NCI-H2227 (cell line): Measurements from ENCODE around the gene CPEB4.

Experiments
- DNase-seq: peaks from one replicate; lab custom pipeline; 2025; ENCODE audit not compliant: unreplicated experiment; lab: John Stamatoyannopoulos, UW

The CPEB4 gene

GRCh38 chr5:173941102-173941501 is 53.0 kb downstream of the CPEB4 start:
- DNase-seq: no peak

DNA sequence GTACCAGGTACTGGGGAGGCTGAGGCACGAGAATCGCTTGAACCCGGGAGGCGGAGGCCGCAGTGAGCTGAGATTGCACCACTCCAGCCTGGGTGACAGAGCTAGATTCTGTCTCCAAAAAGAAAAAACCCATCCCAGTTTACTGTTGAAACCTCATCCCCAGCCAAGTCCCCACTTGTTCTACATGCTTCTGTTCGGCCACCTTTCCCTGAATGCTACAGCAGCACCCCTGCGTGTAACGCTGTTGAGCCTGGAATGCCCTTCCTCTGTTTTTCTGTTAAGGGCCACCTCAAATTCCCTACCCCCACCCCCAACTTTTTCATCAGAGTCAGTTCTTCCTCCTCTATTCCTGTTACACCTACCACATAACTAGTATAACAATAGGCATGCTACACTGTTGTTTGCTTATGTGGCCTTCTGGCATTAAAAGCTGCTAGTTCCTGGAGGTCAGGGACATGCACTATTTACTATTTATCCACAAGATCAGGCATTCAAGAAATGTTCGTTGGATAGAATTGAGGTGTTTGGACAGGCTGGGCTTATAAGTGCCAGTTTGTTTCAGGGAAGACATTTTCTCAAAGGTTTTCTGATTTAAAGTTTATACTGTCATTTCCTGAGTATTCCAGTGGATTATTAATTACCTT is 53.7 kb downstream of the CPEB4 start:
- no peak for DNase-seq

- no peak for DNase-seq
These were observed 56.4 kb downstream of the CPEB4 start for GRCh38 chr5:173944511-173944910.

DNA sequence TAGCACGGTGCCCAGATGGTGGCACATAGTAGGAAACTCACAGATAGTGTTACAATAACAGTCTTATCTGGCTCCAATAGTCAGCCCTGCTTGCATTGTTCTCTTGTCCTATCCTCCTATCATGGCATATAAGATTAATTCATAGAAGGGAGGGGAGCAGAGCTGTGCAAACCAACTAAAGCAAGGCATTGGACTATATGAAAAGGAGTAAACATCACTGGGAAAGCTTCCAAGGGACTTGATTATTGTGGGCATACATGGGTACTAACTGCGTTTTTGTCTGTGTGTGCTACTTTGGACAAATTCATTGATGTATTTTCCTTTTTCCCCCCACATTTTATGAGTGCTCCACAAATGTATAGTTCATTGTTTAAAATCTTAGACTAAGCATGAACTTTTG is 57.0 kb downstream of the CPEB4 start:
- DNase-seq: no peak

- DNase-seq: no peak
These were observed 58.2 kb downstream of the CPEB4 start for GRCh38 chr5:173946323-173946722.

GRCh38 chr5:173950829-173951228 is 62.7 kb downstream of the CPEB4 start:
- DNase-seq: no peak

GRCh38 chr5:173953528-173954090 is 65.5 kb downstream of the CPEB4 start:
- DNase-seq: no peak

- DNase-seq: no peak
These were observed 66.7 kb downstream of the CPEB4 start for GRCh38 chr5:173954671-173955521.

DNA sequence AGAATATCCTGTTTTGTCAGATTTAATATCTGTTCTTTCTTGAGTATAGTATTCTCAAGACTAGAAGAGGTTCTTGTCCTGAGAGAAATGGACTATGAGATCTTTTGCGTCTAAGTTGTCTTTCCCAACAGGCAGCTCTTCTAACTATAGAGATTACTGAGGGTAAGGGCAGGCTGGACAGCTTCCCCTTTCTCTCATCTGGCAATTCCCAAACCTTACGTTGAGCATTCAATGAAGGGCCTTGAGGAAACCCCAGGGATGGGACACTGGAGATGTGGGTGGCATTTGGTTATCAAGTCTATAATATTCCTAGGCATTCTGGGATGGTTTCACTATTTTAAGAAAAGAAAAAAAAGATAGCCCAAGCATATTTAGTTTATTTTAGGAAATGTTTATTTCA is 72.8 kb downstream of the CPEB4 start:
- DNase-seq: no peak

GRCh38 chr5:173961418-173961817 is 73.3 kb downstream of the CPEB4 start:
- no peak for DNase-seq

GRCh38 chr5:173962436-173962972 is 74.4 kb downstream of the CPEB4 start:
- DNase-seq: no peak

GRCh38 chr5:173963182-173963838 is 75.2 kb downstream of the CPEB4 start:
- DNase-seq: peak; percentile 35

GRCh38 chr5:173963867-173964441 is 75.8 kb downstream of the CPEB4 start:
- peak; percentile 91 for DNase-seq

DNA sequence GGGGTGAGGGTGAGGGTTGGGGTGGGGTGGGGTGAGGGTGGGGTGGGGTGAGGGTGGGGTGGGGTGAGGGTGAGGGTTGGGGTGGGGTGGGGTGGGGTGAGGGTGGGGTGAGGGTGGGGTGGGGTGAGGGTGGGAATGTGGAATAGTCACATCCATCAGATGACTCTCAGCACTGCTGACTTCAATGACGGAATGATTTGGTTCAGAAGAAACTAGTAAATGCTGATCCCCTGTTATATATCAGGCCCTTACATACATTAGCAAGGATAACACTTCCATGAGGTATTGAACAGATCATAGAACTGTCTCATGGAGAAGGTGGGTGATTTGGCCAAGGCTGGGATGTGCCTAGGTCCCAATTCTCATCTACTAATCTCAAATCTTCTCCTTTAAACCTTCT is 76.4 kb downstream of the CPEB4 start:
- no peak for DNase-seq

DNA sequence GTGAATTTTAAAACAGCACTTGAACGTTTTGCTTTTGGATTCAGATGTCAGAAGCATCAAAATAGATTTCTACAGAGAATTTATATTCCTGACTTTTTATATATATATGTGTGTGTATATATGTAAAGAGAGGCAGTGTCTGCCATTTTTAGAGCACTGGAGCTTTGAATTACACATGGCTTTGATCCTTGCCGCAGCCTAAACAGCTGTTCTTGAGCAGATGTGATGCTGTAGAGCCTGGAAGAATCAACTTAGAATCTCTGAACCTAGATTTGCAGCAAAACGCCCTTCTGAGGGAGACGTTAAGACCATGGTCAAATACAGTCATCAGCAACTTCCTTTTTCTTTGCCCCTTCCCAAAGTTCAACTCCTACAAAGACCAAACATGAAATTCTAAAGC is 79.1 kb downstream of the CPEB4 start:
- DNase-seq: no peak

- peak; percentile 68 for DNase-seq
These were observed 80.1 kb downstream of the CPEB4 start for GRCh38 chr5:173968154-173968797.

GRCh38 chr5:173969167-173970049 is 81.3 kb downstream of the CPEB4 start:
- DNase-seq: no peak

GRCh38 chr5:173970878-173971650 is 82.9 kb downstream of the CPEB4 start:
- no peak for DNase-seq
